ENCODE results near the gene TOPBP1. TPM values are rescaled to one million over a fixed set of nuclear protein-coding genes. Genes with fewer than 3 reads are reported as not detected.

Gene TOPBP1
- polyA plus RNA-seq, 1 donor (not counting 4 experiments of a cell fraction or from before 2014, with no cell fraction given) = 26.1 TPM

- Histone ChIP-seq H2AFZ (ENCODE audit: control insufficient read depth, low read length) (no peak overlapping the region), H3K36me3 (ENCODE audit: control insufficient read depth in 2 of 2, extremely low read depth in 1 of 2, insufficient read depth in 2 of 2, low read length in 2 of 2) (peaks cover 3 to 18% of the 10 kb centered on the region in 2 experiments), H3K4me2 (ENCODE audit: control insufficient read depth, extremely low read depth, insufficient read depth, low read depth, low read length) (no peak overlapping the region), H3K27me3 (ENCODE audit: control insufficient read depth, extremely low read depth, insufficient read depth, low read length) (no peaks in the 10 kb centered on the region), H3K9me1 (ENCODE audit: control insufficient read depth, extremely low read depth, insufficient read depth, low read length) (no peaks in the 10 kb centered on the region), H3K4me1 (ENCODE audit: control insufficient read depth, extremely low read depth, insufficient read depth, low read length) (peaks cover 12% of the 10 kb centered on the region), H4K20me1 (ENCODE audit: control insufficient read depth, extremely low read depth, insufficient read depth, low read length) (no peaks in the 10 kb centered on the region), H3K9ac (ENCODE audit: control insufficient read depth, extremely low read depth, insufficient read depth, low read length) (no peak overlapping the region), H3K4me3 (ENCODE audit: control insufficient read depth in 2 of 3, extremely low read depth in 1 of 3, insufficient read depth in 2 of 3, low read depth in 1 of 3, low read length in 3 of 3) (no peak overlapping the region), H3K9me3 (ENCODE audit: control insufficient read depth, low read depth, low read length) (no peaks in the 10 kb centered on the region), H3K27ac (ENCODE audit: control insufficient read depth, insufficient read depth, low read length) (no peak overlapping the region), H3K79me2 (ENCODE audit: control insufficient read depth, insufficient read depth, low read length) (no peaks in the 10 kb centered on the region)
- DNase-seq (ENCODE audit: low read depth, low spot score) (no peak), FAIRE-seq (no peak)
- dilution Hi-C loops (cut with MboI; ENCODE audit: extremely low pct_ligation_motif_present, low sequenced_read_pairs) = no loop called here
- no peak for TF ChIP-seq EZH2 (IDR thresholded peaks at IDR 0.05; ENCODE audit: low read length)
- no peak for TF ChIP-seq CTCF (optimal IDR thresholded peaks at IDR 0.05 in 1 of 3, IDR thresholded peaks at IDR 0.05 in 1 of 3, conservative IDR thresholded peaks at IDR 0.05 in 1 of 3; ENCODE audit: extremely low read depth in 1 of 3, insufficient read depth in 2 of 3, low read length in 3 of 3)
These were observed 18.1 kb downstream of the TOPBP1 start for GRCh38 chr3:133643611-133644010.

GRCh38 chr3:133641254-133641653, 20.5 kb downstream of the TOPBP1 start:
- Histone ChIP-seq H3K27ac (ENCODE audit: control insufficient read depth, insufficient read depth, low read length) (no peak overlapping the region), H3K4me1 (ENCODE audit: control insufficient read depth, extremely low read depth, insufficient read depth, low read length) (peaks cover 12% of the 10 kb centered on the region), H3K9me3 (ENCODE audit: control insufficient read depth, low read depth, low read length) (no peaks in the 10 kb centered on the region), H3K79me2 (ENCODE audit: control insufficient read depth, insufficient read depth, low read length) (no peaks in the 10 kb centered on the region), H2AFZ (ENCODE audit: control insufficient read depth, low read length) (no peak overlapping the region), H3K36me3 (ENCODE audit: control insufficient read depth in 2 of 2, extremely low read depth in 1 of 2, insufficient read depth in 2 of 2, low read length in 2 of 2) (peaks cover 3 to 27% of the 10 kb centered on the region in 2 experiments), H4K20me1 (ENCODE audit: control insufficient read depth, extremely low read depth, insufficient read depth, low read length) (no peaks in the 10 kb centered on the region), H3K9me1 (ENCODE audit: control insufficient read depth, extremely low read depth, insufficient read depth, low read length) (no peaks in the 10 kb centered on the region), H3K9ac (ENCODE audit: control insufficient read depth, extremely low read depth, insufficient read depth, low read length) (no peak overlapping the region), H3K27me3 (ENCODE audit: control insufficient read depth, extremely low read depth, insufficient read depth, low read length) (no peaks in the 10 kb centered on the region), H3K4me3 (ENCODE audit: control insufficient read depth in 2 of 3, extremely low read depth in 1 of 3, insufficient read depth in 2 of 3, low read depth in 1 of 3, low read length in 3 of 3) (no peak overlapping the region), H3K4me2 (ENCODE audit: control insufficient read depth, extremely low read depth, insufficient read depth, low read depth, low read length) (no peak overlapping the region)
- TF ChIP-seq CTCF (optimal IDR thresholded peaks at IDR 0.05 in 1 of 3, IDR thresholded peaks at IDR 0.05 in 1 of 3, conservative IDR thresholded peaks at IDR 0.05 in 1 of 3; ENCODE audit: extremely low read depth in 1 of 3, insufficient read depth in 2 of 3, low read length in 3 of 3) = no peak
- TF ChIP-seq EZH2 (IDR thresholded peaks at IDR 0.05; ENCODE audit: low read length) = no peak
- DNase-seq (ENCODE audit: low read depth, low spot score) (no peak), FAIRE-seq (no peak)
- dilution Hi-C loops (cut with MboI; ENCODE audit: extremely low pct_ligation_motif_present, low sequenced_read_pairs) = no loop called here
